SU-DHL-6 (cell line): Measurements from ENCODE around the gene PDPK1.
"Not testable (repeated sequence)": the region's sequence is repeated elsewhere in the genome, so short reads cannot be mapped to it uniquely, and the experiment has no call there.

Experiments
- H2AFZ ChIP-seq: fragments of 200-600 bp; sonication (generic); 2 replicates; pipeline ENCODE4 v1.6.1; 2014; ENCODE audit warnings: low read depth, mild to moderate bottlenecking, moderate library complexity, mixed read lengths, antibody characterized with exemption, low read length; ENCODE audit not compliant: severe bottlenecking
- H3F3A ChIP-seq: fragments of 200-600 bp; shearing (Covaris generic); 2 replicates; pipeline ENCODE4 v1.6.0; 2016; ENCODE audit warnings: antibody characterized with exemption, mild to moderate bottlenecking; ENCODE audit not compliant: insufficient read depth
- H3K27ac ChIP-seq: fragments of 200-600 bp; sonication (generic); 2 replicates; pipeline ENCODE4 v1.5.1; 2016; ENCODE audit warnings: low read depth, mild to moderate bottlenecking, low read length, moderate library complexity, mixed read lengths
- H3K27me3 ChIP-seq: fragments of 200-600 bp; sonication (generic), shearing (Covaris generic); 2 replicates; pipeline ENCODE4 v1.6.0; 2014; ENCODE audit warnings: mild to moderate bottlenecking, low read length
- H3K36me3 ChIP-seq: fragments of 200-600 bp; sonication (generic); 2 replicates; pipeline ENCODE4 v1.6.1; 2014; ENCODE audit warnings: mild to moderate bottlenecking, low read length, mixed read lengths
- H3K4me2 ChIP-seq: fragments of 300-600, 200-600 bp; shearing (Covaris generic), sonication (generic); 2 replicates; pipeline ENCODE4 v1.6.0; 2014; ENCODE audit warnings: low read length, low read depth, mild to moderate bottlenecking; ENCODE audit not compliant: poor library complexity, severe bottlenecking
- H3K4me3 ChIP-seq: fragments of 200-600 bp; sonication (generic); 2 replicates; pipeline ENCODE4 v1.5.1; 2014; ENCODE audit warnings: antibody characterized with exemption, low read length, mild to moderate bottlenecking, mixed read lengths; ENCODE audit not compliant: insufficient read depth, poor library complexity, severe bottlenecking
- H3K79me2 ChIP-seq: fragments of 200-600 bp; sonication (generic); 2 replicates; pipeline ENCODE4 v1.6.1; 2014; ENCODE audit warnings: mild to moderate bottlenecking, low read length, moderate library complexity; ENCODE audit not compliant: insufficient read depth
- H3K9ac ChIP-seq: fragments of 200-600 bp; sonication (generic); 2 replicates; pipeline ENCODE4 v1.7.0; 2014; ENCODE audit warnings: mild to moderate bottlenecking, low read length
- H3K9me2 ChIP-seq: fragments of 200-600 bp; sonication (generic); replicated peaks from 2 replicates; pipeline ENCODE4 v1.6.1; 2014; ENCODE audit warnings: low read length; ENCODE audit not compliant: insufficient read depth
- H3K9me3 ChIP-seq: fragments of 200-600 bp; sonication (generic); 2 replicates; pipeline ENCODE4 v1.6.1; 2014; ENCODE audit warnings: low read length, mixed read lengths; ENCODE audit not compliant: insufficient read depth
- H4K20me1 ChIP-seq: fragments of 200-600 bp; sonication (generic); 2 replicates; pipeline ENCODE4 v1.6.1; 2014; ENCODE audit warnings: low read depth, mild to moderate bottlenecking, antibody characterized with exemption, low read length, moderate library complexity, mixed read lengths

PDPK1 gene

DNA sequence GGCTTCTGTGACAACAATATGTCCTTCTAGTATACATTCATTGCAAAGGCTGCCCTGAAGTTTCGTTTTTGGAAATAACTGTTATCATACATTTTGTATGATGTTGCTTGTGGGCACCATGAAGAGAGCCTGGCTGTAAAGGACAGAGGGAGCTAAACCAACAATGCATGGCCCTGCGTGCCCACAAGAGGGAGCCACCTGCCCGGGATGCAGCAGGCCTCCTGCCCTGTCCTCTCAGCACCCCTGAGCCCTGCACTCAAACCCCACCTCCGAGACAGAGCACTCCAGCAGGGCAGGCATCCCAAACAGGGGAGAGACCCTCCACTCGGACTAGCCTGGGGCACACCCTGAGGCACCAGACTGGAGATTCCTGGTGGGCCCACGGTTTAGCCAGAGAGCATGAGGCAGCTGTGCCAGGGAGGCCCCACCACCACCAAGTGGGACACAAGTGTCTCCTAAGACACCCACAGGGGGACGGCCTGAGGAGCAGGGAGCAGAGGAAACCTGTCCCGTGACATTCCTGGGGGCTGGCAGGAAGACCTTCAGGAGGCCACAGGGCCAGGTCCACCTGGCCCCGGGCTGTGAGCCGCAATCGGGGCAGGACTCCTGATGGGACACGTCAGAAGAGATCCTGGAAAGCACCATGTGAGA is 101.4 kb downstream of the PDPK1 start:
- H3K4me3 ChIP-seq, H3K27me3 ChIP-seq, H3F3A ChIP-seq, H4K20me1 ChIP-seq, H2AFZ ChIP-seq, H3K9ac ChIP-seq, H3K4me2 ChIP-seq, H3K27ac ChIP-seq, H3K9me2 ChIP-seq, H3K79me2 ChIP-seq, H3K9me3 ChIP-seq, H3K36me3 ChIP-seq: not testable (repeated sequence)

DNA sequence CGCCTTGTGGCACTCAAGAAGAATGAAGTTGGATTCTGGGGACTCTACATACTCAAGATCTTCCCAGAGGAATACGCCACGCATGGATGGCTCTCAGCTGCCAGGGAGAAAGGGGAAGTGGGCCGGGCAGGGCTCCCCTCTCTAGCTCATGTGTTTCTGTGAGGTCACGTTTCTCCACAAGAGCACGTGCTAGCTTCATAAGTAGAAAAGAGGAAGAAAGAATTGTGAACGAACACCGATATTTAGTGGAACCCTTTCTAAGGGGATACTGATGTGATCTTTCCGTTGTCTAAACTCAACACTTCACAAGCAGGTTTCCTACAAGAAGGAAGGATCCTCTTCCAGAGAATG is 101.9 kb downstream of the PDPK1 start:
- not testable (repeated sequence) for H3F3A ChIP-seq, H3K27me3 ChIP-seq, H3K4me2 ChIP-seq, H4K20me1 ChIP-seq, H3K4me3 ChIP-seq, H2AFZ ChIP-seq, H3K9ac ChIP-seq, H3K36me3 ChIP-seq, H3K79me2 ChIP-seq, H3K9me2 ChIP-seq, H3K27ac ChIP-seq, H3K9me3 ChIP-seq

GRCh38 chr16:2642561-2642960 is 104.7 kb downstream of the PDPK1 start:
- not testable (repeated sequence) for H3K36me3 ChIP-seq, H4K20me1 ChIP-seq, H3F3A ChIP-seq, H3K79me2 ChIP-seq, H3K4me3 ChIP-seq, H3K4me2 ChIP-seq, H3K27me3 ChIP-seq, H3K9me3 ChIP-seq, H3K9ac ChIP-seq, H3K9me2 ChIP-seq, H3K27ac ChIP-seq, H2AFZ ChIP-seq

DNA sequence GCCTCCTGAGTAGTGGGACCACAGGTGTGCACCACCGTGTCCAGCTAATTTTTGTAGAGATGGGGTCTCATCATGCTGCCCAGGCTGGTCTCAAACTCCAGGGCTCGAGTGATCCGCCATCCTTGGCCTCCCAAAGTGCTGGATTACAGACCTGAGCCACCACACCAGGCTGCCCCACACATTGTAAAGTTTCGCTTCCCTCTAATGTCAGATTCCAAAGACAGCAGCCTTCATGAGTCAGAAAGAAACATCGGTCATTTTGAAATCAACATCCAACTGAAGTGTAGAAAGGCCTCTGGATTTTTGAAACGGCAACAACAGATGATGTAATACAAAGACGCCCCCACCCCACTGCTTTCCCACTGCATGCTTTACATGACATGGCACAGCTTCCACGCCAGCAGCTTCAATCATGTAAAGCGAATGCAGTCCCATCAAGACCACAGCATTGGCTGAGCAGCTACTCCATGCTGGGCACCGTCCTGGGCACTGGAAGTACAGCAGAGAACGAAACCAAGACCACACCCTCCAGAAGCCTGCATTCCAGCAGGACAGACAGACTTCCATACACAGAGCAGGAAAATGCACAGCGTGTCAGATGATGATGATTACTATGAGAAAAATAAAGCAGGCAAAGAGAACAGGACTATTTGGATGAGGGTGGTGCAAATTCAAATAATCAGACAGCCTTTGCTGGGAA is 107.1 kb downstream of the PDPK1 start:
- not testable (repeated sequence) for H3K79me2 ChIP-seq, H3K9ac ChIP-seq, H3K4me3 ChIP-seq, H2AFZ ChIP-seq, H3F3A ChIP-seq, H3K9me2 ChIP-seq, H3K27ac ChIP-seq, H3K9me3 ChIP-seq, H3K4me2 ChIP-seq, H3K27me3 ChIP-seq, H4K20me1 ChIP-seq, H3K36me3 ChIP-seq

GRCh38 chr16:2651268-2651871 is 113.5 kb downstream of the PDPK1 start:
- not testable (repeated sequence) for H3K9ac ChIP-seq, H2AFZ ChIP-seq, H3K9me3 ChIP-seq, H3K4me2 ChIP-seq, H3K36me3 ChIP-seq, H3K27ac ChIP-seq, H4K20me1 ChIP-seq, H3K79me2 ChIP-seq, H3K4me3 ChIP-seq, H3K9me2 ChIP-seq, H3K27me3 ChIP-seq, H3F3A ChIP-seq
